Activated naive CD4-positive, alpha-beta T cell (primary cell): Measurements from ENCODE around the gene DLG5.

Experiments
- DNase-seq, 4 experiments: peaks; one replicate each; lab custom pipeline; 2025; lab: John Stamatoyannopoulos, UW

Gene DLG5

DNA sequence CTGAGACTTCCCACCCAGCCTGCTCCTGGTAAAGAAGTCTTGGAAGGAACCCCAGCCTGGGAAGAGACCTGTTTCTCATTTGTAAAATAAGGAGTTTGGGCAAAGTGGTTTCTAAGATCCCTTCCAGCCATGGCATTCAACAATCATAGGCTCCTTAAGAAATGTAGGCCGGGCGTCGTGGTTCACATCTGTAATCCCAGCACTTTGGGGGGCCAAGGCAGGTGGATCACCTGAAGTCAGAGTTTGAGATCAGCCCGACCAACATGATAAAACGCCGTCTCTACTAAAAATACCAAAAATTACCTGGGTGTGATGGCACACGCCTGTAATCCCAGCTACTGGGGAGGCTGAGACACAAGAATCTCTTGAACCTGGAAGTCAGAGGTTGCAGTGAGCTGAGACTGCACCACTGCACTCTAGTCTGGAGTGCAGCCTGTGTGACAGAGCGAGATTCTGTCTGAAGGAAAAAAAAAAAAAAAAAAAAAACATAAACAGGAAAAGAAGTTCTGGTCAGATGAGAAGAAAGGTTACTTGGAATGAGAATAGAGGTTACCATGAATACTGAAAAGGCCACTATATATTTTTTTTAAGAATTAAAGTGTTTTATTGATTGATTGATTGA lies 15.9 kb downstream of the DLG5 start:
- DNase-seq: no peak

DNA sequence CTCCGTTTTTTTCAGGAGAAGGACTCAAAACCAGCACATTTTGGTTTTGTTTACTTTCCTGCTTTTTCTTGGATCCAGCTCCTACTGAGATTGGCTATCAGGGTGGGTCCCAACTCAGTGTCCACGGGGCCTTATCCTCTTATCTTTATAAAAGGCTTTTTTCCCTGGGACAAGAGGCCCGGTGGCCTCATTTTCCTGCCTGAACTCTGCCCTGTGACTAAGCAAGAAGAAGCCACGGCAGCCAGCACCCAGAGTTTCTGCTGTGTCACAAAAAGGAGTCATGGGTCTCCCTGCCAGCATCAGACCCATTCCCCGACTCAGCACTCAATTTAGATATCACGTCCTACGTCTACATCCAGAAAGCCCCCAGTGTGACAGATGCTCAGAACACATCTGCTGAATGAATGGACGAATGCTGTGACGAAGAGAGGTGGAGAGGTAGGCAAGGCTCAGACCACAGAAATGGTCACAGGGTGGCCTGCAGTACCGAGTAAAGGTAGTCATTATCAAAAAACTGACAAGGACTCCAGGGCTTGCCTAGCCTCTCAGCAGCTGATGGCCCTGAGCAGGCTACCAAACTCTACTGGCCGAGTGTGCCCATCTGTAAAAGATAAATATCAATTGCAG lies 16.7 kb downstream of the DLG5 start:
- no peak for DNase-seq

DNA sequence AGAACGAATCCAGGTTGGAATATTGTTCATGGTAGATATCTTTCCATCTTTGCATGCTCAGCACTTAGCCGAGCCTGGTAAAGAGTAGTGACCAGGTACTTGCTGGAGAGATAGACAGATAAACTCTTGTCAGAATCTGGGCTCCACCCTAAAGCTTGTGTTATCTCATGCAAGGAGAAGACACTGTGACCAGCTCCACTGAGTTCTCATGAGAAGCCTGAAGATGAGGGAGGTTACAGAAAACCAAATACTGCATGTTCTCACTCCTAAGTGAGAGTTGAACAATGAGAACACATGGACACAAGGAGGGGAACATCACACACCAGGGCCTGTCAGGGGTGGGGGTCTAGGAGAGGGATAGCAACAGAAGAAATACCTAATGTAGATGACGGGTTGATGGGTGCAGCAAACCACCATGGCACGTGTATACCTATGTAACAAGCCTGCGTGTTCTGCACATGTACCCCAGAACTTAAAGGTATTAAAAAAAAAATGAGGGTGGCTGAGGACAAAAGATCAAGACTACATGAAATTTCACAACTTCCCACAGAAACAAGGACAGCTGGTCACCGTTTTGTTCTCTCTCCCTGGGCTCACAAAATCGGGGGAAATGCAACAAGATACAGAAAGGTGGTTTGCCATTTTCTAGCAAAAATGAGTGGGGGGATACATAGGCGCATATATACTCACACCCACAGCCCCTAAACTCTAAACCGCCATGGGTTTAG lies 17.4 kb downstream of the DLG5 start:
- no peak for DNase-seq

DNA sequence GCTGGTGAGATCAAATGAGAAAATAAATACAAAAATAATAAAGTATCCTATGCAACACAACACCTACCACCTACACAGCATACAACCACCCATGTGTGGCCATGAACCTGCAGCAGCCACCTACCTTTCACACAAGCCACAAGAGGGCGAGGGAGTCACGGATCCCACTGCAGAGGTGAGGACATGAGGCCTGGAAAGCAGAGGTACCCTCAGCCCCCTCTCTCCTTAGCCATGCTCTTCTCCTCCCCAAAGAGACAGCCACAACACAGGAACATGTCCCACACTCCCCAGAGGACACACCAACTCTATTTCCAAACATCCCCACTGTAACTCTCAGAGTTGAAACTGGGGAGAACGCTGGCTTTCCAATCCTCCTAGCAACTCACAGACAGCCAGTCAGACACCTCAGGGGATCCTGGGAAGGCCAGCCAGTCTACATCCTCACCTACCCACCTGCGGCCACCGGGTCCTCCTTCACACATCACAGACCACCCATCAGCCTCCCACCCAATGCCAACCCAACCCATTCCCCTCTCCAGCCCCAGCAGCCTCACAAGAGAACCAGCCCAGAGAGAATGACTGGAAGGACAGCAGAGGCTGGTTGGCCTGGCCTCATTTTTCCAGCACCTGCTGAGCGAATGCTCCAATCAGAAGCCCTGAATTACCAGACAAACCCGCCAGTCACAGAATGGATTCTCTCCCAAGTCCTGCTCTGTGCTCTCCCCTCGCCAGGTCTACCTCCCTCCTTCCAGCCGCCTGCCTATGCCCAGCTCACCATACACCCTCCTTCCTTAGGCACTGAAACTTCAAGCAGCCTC lies 18.4 kb downstream of the DLG5 start:
- DNase-seq: no peak

DNA sequence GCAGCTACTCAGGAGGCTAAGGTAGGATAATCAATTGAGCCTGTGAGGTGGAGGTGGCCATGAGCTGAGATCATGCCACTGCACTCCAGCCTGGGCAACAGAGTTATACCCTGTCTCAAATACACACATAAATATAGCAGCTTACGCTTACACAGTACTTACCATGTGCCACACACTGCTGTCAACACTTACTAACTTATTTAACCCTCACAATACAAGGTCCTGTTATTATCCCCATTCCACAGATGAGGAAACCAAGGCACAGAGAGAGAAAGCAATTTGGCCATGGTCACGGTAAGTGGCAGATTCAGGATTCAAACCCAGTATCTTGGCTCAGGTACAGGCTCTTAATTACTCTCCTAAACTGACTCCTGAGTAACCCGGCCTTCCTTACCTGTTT lies 19.1 kb downstream of the DLG5 start:
- no peak for DNase-seq

DNA sequence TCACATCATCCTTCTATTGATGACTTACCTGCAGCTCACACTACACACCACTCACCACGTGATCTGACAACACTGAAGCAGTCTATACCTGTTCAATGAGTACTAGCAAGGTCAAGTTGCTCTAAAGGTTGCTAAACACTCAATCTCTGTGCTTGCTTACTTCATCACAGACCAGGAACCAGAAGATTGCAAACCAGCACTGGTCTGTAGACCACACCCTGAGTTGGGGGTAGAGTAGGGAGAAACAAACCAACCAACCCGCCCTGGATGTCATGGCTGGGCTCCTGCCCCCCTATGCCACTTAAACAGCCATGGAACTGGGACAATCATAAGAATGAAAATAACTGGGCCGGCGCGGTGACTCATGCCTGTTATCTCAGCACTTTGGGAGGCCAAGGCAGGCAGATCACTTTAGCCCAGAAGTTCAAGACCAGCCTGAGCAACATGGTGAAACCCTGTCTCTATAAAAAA lies 19.6 kb downstream of the DLG5 start:
- DNase-seq: no peak

DNA sequence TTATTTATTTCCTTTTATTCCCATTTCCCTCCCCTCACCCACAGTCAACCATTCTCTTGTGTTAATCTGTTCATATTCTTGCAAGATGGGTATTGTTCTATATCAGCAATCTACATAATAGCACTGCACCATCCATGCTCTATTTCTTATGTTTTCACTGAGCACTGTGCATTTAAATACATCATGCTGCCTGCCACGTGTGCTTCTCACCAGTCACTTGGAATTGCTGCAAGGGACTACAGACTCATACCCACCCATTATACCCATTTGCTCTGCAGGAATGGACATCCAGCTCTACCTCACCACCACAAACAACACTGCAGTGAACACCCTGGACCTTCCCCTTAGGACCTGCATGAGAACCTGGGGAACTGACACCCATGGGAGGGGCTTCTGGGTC lies 20.8 kb downstream of the DLG5 start:
- no peak for DNase-seq

DNA sequence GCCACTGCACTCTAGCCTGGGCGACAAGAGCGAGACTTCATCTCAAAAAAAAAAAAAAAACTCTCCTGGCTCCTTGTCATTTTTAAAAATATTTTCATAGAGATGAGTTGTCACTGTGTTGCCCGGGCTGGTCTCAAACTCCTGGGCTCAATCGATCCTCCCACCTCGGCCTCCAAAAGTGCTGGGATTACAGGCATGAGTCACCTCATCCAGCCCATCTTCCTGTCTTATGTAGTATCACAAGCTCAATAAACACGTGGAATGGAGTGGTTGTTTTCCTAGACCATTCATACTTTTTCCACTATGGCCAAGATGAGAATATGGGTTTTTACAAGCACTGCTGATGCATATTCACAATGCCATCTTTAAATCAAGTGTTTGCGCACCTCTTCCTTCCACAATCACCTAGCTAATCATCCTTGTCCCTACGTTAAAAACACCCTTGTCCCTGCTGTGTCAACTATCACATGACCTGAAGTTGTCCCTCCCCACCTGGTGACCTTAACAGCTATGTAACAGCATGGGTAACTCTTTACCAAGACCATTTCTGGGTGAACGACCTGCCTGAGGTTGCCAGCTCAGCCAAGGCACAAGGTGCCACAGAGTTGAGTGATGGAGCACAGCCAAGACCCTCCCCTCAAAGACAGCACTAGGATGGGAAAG lies 21.3 kb downstream of the DLG5 start:
- no peak for DNase-seq

DNA sequence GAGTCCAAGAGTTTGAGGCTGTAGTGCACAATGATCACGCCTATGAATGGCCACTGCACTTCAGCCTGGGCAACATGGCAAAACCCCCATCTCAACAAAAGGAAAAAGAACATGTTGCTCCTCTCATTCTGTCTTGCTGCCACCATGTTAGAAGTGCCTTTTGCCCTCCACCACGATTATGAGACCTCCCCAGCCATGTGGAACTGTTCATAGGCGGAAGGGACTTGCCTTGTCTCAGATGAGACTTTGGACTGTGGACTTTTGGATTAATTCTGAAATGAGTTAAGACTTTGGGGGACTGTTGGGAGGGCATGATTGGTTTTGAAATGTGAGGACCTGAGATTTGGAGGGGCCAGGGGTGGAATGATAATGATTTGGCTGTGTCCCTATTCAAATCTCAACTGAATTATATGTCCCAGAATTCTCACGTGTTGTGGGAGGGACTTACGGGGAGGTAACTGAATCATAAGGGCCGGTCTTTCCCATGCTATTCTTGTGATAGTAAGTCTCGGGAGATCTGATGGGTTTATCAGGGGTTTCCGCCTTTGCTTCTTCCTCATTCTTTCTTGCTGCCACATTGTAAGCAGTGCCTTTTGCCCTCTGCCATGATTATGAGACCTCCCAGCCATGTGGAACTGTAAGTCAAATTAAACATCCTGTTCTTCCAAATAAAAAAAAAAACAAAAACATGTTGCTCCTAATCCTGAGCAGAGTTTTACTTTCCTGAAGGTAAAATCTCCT lies 22.3 kb downstream of the DLG5 start:
- no peak for DNase-seq

DNA sequence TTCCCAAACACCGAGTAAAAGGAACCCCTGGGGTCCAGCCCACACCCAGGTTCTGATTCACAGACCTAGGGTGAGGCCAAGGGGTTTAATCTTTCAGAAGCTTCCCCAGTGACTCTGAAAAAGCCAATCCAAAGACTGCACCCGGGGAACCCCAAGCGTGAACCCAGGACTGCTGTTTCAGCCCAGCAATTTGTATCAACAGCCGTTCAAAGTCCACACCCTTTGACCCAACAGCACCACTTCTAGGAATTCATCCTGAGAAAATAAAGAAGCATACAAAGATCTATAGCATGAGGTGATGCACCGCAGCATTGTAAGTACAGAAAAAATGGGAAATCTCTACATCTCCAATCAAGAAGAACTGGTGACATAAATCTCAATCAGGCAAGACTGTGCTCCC lies 24.4 kb downstream of the DLG5 start:
- no peak for DNase-seq

DNA sequence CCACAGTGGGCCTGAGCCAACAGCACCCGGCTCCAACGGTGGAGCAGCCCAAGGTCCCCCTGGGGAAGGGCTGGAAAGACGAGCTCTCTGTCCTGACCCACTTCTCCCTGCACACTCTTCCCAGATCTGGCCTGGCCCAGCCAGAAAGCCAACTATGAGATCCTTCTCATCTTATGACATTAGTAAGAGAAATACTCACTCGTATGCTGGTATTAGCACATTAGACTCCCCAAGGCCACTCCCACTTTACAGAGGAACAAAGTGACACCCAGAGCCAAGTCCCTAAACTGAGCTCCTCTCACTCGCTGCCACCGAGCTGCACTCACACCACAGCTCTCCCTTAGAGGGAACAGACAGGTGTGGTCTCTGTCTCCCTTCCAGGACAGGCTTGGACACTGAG lies 24.8 kb downstream of the DLG5 start:
- DNase-seq: no peak

DNA sequence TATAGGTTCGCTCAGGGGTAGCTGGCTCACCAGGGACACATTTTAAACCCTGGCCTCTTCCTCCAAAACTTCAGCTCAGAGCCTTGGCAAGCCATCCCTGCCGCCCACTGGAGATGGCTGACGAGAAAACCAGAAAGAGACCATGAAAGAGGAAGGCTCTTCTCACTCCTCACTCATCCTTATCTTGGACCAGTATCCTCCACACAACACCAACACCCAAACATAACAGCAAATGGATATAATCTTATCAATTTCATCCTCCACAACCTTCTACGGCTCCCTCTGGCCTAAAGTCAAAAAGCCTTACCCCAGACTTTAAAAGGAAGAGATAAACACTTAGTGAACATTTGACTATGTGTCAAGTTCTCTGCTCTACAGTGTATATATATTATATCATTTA lies 26.9 kb downstream of the DLG5 start:
- no peak for DNase-seq

DNA sequence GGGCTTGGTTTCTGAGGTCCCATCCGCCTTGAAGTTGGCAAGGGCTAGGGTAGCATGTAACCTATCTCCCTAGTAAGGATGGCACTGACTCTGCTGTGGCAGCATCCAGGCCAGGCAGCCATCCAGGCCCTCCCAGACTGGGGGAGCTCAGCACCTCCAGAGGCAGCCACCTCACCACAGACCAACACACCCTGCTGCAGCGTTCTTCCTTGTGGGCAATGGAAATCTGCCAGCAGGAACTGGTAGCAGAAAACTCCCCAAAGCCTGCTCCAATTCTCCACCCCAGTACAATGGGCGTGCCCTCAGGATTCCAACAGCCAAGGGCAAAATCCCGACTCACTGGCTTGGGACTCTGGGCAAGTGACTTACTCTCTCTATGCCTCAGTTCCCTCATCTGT lies 27.5 kb downstream of the DLG5 start:
- no peak for DNase-seq

DNA sequence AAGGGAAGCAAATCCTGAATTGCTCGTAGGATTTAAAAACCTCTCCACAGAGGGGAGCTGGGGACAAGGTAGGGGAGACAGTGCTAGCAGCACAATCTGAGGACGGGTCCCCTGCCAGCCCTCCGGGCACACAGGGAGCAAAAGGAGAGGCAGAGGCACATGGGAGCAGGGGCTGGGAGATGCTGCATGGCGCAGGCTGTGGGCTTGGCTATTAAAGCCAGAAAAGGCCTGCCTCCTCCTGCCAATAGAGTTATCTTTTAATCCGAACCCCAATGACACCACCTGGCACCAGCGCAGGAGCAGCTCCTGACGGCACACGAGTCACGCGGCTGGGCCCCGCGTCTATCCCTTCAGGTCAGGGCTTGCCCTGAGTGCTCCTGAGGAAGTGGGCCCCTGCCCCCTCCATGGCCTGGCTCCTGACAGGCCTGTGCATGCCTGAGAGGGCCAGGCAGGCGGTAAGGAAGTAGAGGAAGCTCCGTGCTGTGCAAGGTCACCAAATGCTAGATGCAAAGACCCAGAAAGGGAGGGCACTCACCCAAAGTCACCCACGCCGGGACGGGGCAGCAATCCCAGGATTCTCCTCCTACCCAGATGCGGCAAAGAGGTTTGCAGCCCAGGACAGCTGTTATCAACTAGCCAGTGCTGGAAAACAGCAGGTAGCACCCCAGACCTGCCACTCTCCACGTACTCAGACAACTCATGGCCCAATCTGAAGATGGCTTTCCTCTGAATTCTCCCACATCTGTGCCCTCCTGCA lies 28.1 kb downstream of the DLG5 start:
- no peak for DNase-seq

DNA sequence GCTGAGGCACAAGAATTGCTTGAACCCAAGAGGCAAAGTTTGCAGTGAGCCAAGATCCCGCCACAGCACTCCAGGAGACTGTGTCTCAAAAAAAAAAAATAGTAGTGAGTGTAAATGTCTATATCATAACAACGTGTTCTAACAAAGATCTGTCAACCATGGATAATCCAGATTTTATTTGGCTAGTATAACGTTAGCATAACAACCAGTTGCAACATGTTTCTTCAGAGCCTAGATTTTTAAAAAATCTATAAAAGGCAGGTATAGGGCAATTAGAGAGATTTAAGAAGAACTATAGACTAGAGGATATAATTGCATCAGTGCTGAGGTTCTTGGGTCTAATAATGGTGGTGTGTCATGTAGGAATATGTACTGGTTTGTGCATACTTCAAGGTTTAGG lies 30.5 kb downstream of the DLG5 start:
- DNase-seq: no peak

DNA sequence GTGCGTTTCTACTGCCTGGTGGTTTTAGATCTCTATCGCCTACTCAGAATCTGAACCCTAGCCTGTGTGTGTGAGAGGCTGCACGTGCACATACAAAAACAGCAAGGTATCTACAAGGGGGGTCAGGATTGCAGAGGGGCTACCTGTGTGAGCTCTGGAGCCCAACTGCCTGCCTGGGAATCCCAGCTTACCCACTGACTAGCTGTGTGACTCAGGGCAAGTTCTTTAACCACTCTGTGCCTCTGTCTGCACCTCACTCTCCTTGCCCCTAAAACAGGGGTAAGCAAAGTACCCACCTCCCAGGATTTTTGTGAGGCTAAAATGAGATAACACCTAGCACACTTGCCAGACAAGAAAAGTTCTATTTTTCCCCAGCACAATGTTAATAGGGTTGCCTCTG lies 32.5 kb downstream of the DLG5 start:
- DNase-seq: no peak

DNA sequence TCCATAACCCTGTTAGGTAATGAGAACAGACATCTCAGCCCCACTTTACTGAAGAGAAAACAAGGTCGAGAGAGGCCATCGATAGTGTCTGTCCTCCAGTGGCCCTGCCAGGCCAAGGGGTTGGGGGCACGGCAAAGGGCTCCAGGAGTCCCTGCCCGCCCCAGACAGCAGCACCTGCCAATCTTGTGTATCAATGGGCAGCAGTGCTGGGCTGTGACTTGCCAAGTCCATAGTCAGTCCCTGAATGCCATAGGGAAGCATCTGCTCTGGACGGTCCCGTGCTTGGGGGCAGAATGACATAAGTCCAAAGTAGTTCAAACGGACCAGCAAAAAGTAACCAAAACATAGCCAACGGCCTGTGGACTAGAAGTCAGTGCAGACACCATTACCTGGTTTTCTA lies 33.2 kb downstream of the DLG5 start:
- DNase-seq: no peak

DNA sequence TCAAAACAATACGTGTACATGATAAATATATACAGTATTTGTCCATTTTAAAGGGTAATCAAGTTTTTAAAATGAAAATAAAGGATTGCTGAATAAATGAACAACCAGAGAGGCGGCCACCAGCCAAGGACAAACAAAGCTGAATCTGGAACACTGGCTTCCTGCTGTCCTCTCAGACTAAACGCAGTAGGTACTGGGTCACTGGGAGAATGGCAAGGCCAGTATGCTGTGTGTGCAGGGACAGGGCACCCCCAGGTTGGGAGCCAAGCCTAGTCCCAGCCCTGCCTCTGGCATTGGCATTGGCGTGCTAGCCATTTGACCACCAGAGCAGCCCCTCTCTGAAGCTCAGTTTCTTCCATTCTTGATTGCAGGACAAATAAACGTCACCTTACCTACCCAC lies 33.8 kb downstream of the DLG5 start:
- no peak for DNase-seq

DNA sequence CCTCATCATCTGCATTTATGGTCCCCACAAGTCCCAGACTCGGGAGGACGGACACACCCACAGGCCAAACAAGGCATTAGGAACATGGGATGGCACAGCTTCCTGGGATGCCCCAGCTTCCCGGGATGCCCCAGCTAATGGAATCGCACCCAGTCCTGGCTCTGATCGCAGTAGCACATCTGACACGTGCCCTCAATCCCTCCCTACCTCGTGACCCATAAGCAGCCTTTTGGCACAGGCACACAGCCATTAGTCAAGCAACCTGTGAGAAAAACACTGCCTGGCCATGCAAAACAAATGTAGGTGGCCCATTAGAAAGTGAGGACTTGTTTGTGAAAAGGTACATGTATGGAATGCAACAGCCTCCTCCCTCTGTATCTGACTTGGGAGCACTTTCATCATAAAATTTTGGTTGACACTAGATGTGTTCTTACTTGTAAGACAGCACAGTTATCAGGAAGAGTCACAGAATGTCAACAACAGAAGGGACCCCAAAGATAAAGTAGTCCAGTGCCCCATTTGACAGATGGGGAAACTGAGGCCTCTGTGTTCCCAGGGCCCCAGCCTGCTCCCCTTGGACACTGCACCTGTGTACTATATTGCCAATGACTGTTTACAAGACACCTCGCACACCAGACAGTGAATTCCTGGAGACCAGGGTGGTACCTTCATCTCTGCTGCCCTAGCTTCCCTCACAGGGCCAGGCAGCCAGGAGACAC lies 34.4 kb downstream of the DLG5 start:
- DNase-seq: no peak

DNA sequence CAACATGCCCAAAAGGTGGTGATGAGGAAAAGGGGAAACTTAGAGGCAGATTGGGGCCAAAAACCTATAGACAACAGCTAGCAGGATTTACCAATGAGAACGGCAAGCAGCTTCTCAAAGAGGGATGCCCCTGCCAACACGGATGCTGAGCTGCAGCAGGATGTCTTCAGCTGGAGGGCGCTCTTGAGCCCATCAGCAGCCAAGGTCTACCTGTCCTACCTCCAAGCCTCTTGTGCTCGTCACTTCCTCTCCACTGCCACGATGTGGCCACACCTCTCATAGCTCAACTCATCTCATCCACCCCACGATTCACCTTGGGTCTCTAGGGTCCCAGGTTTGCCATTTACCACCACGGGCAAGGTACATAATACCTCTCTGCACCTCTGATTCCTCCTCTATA lies 36.5 kb downstream of the DLG5 start:
- DNase-seq: no peak
